Measurements from ENCODE around the gene BAIAP2. TPM values are rescaled to one million over a fixed set of nuclear protein-coding genes. Genes with fewer than 3 reads are reported as not detected.

Gene BAIAP2
- total RNA-seq, 1 experiment from 2014 or later: 58.0 TPM

- no peaks in the 10 kb centered on the region for H3K36me3 Mint-ChIP-seq (ENCODE audit: insufficient read depth, unreplicated experiment)
- CTCF ChIA-PET: no interaction called here
- no peak overlapping the region for H3K27ac Mint-ChIP-seq (ENCODE audit: unreplicated experiment)
- no peaks in the 10 kb centered on the region for H3K4me1 Mint-ChIP-seq (ENCODE audit: low read depth, unreplicated experiment)
- H3K4me3 Mint-ChIP-seq (ENCODE audit: low read depth, unreplicated experiment): no peak overlapping the region
- H3K27me3 Mint-ChIP-seq (ENCODE audit: unreplicated experiment): peaks cover 69% of the 10 kb centered on the region
- DNase-seq: no peak
- no peak for TF ChIP-seq CTCF (IDR thresholded peaks at IDR 0.05; ENCODE audit: unreplicated experiment)
- no TSS peak for BruUV-seq (replicated peaks)
- no peaks in the 10 kb centered on the region for H3K9me3 Mint-ChIP-seq (ENCODE audit: low read depth, unreplicated experiment)
- intact Hi-C loops (cut with micrococcal nuclease; ENCODE audit: unreplicated experiment): no loop called here
Observed at GRCh38 chr17:81163051-81163695, 128.2 kb downstream of the BAIAP2 start.

- Mint-ChIP-seq H3K27ac (ENCODE audit: unreplicated experiment) (no peak overlapping the region), H3K9me3 (ENCODE audit: low read depth, unreplicated experiment) (no peaks in the 10 kb centered on the region), H3K4me1 (ENCODE audit: low read depth, unreplicated experiment) (no peaks in the 10 kb centered on the region), H3K4me3 (ENCODE audit: low read depth, unreplicated experiment) (no peak overlapping the region), H3K27me3 (ENCODE audit: unreplicated experiment) (peaks cover 62% of the 10 kb centered on the region), H3K36me3 (ENCODE audit: insufficient read depth, unreplicated experiment) (no peaks in the 10 kb centered on the region)
- BruUV-seq (replicated peaks): no TSS peak
- no peak for TF ChIP-seq CTCF (IDR thresholded peaks at IDR 0.05; ENCODE audit: unreplicated experiment)
- intact Hi-C loops (cut with micrococcal nuclease; ENCODE audit: unreplicated experiment): no loop called here
- CTCF ChIA-PET: interaction anchor here (0.6 kb wide), 1 partner anchor 16 kb away, joined by 8 read pairs; no protein-coding TSS in a partner anchor
- no peak for DNase-seq
Observed at GRCh38 chr17:81163703-81164370, 128.9 kb downstream of the BAIAP2 start.

GRCh38 chr17:81164371-81165245, 129.7 kb downstream of the BAIAP2 start:
- no peak overlapping the region for H3K4me3 Mint-ChIP-seq (ENCODE audit: low read depth, unreplicated experiment)
- no peak for TF ChIP-seq CTCF (IDR thresholded peaks at IDR 0.05; ENCODE audit: unreplicated experiment)
- no peak for DNase-seq
- no peaks in the 10 kb centered on the region for H3K4me1 Mint-ChIP-seq (ENCODE audit: low read depth, unreplicated experiment)
- H3K36me3 Mint-ChIP-seq (ENCODE audit: insufficient read depth, unreplicated experiment): no peaks in the 10 kb centered on the region
- CTCF ChIA-PET: interaction anchor here (0.6 kb wide), 2 partner anchors 17 to 18 kb away, joined by 5 to 8 read pairs; no protein-coding TSS in a partner anchor
- H3K9me3 Mint-ChIP-seq (ENCODE audit: low read depth, unreplicated experiment): no peaks in the 10 kb centered on the region
- intact Hi-C loops (cut with micrococcal nuclease; ENCODE audit: unreplicated experiment): no loop called here
- no TSS peak for BruUV-seq (replicated peaks)
- H3K27me3 Mint-ChIP-seq (ENCODE audit: unreplicated experiment): peaks cover 55% of the 10 kb centered on the region
- H3K27ac Mint-ChIP-seq (ENCODE audit: unreplicated experiment): no peak overlapping the region

- no peak for TF ChIP-seq CTCF (IDR thresholded peaks at IDR 0.05; ENCODE audit: unreplicated experiment)
- peak within 1 kb of the TSS; percentile 64 for H3K4me3 Mint-ChIP-seq (ENCODE audit: low read depth, unreplicated experiment)
- CTCF ChIA-PET: no interaction called here
- DNase-seq: no peak
- no peaks in the 10 kb centered on the region for H3K4me1 Mint-ChIP-seq (ENCODE audit: low read depth, unreplicated experiment)
- peaks cover 53% of the 10 kb centered on the region for H3K27me3 Mint-ChIP-seq (ENCODE audit: unreplicated experiment)
- BruUV-seq (replicated peaks): no TSS peak
- H3K36me3 Mint-ChIP-seq (ENCODE audit: insufficient read depth, unreplicated experiment): no peaks in the 10 kb centered on the region
- no peaks in the 10 kb centered on the region for H3K9me3 Mint-ChIP-seq (ENCODE audit: low read depth, unreplicated experiment)
- no peak within 1 kb of the TSS for H3K27ac Mint-ChIP-seq (ENCODE audit: unreplicated experiment)
- intact Hi-C loops (cut with micrococcal nuclease; ENCODE audit: unreplicated experiment): no loop called here
Observed at GRCh38 chr17:81165246-81166032, 130.5 kb downstream of the BAIAP2 start, which contains the start of gene PVALEF. TSS of gene PVALEF (plus strand) at chr17:81165507. CDS start at chr17:81181227, 15,720 bp downstream.
